ENCODE results near the gene GADL1.

GADL1 gene

GRCh38 chr3:30708472-30708871 is 186.0 kb downstream of the GADL1 start:
- TF ChIP-seq CTCF (IDR thresholded peaks at IDR 0.05; ENCODE audit: extremely low read depth, insufficient read depth, missing control alignments) = no peak
- in situ Hi-C loops (cut with MboI; ENCODE audit: low pct_unique_long_range_greater_than_20kb, low sequenced_read_pairs, unreplicated experiment) = no loop called here
- DNase-seq (ENCODE audit: low spot score) = no peak

DNA sequence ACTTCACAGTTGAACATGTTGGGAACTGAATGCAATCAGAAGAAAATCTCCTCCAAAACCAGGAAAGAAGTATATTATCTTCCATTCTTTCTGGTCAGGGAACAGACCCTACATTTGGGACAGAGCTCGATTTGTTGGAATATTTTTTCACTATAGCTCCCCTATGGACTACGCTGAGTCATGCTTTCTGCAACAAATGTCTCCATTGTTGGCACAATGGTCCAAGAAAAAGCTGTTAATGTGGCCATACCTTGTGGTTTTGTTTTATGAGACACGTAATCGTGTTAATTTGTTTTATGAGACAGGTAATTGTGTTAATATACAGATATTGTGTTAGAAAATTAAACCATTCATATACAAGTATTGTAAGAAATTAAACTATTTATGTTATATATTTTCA is 186.6 kb downstream of the GADL1 start:
- no peak for DNase-seq (ENCODE audit: low spot score)
- in situ Hi-C loops (cut with MboI; ENCODE audit: low pct_unique_long_range_greater_than_20kb, low sequenced_read_pairs, unreplicated experiment) = no loop called here
- TF ChIP-seq CTCF (IDR thresholded peaks at IDR 0.05; ENCODE audit: extremely low read depth, insufficient read depth, missing control alignments) = no peak

GRCh38 chr3:30704931-30705890 is 189.2 kb downstream of the GADL1 start:
- in situ Hi-C loops (cut with MboI; ENCODE audit: low pct_unique_long_range_greater_than_20kb, low sequenced_read_pairs, unreplicated experiment) = no loop called here
- no peak for DNase-seq (ENCODE audit: low spot score)
- TF ChIP-seq CTCF (IDR thresholded peaks at IDR 0.05; ENCODE audit: extremely low read depth, insufficient read depth, missing control alignments) = no peak

- TF ChIP-seq CTCF (IDR thresholded peaks at IDR 0.05; ENCODE audit: extremely low read depth, insufficient read depth, missing control alignments) = no peak
- DNase-seq (ENCODE audit: low spot score) = no peak
- in situ Hi-C loops (cut with MboI; ENCODE audit: low pct_unique_long_range_greater_than_20kb, low sequenced_read_pairs, unreplicated experiment) = no loop called here
Measured at GRCh38 chr3:30702828-30703397, 191.5 kb downstream of the GADL1 start.

DNA sequence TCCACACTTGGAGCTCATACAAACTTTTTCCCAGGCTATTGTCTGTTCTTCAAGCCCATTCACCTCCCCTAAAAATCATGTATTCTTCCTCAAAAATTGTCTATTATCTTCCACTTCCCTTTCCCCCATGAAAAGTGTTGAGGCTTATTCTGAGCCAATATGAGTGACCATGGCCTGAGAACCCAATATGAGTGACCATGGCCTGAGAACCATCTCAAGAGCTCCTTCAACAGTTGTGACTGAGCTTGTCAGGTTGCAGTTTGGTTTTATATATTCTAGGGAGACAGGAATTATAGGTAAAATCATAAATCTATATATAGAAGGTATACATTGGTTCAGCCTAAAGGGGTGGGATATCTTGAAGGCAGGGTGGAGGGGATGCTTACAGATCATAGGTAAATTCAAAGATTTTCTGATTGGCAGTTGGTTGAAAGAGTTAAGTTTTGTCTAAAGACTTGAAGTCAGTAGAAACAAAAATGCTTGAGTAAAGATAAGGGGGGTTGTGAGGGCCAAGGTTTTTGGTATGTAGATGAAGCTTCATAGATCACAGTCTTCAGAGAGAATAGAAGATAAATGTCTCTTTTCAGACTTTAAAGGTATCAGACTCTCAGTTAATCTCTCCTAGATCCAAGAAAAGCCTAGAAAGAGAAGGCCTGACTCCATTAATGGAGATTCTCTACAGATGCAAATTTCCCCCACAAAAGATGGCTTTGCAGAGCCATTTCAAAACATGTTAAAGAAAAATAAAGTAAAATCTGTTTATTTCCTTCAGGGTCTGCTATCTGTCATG is 192.2 kb downstream of the GADL1 start:
- in situ Hi-C loops (cut with MboI; ENCODE audit: low pct_unique_long_range_greater_than_20kb, low sequenced_read_pairs, unreplicated experiment) = no loop called here
- no peak for DNase-seq (ENCODE audit: low spot score)
- no peak for TF ChIP-seq CTCF (IDR thresholded peaks at IDR 0.05; ENCODE audit: extremely low read depth, insufficient read depth, missing control alignments)

DNA sequence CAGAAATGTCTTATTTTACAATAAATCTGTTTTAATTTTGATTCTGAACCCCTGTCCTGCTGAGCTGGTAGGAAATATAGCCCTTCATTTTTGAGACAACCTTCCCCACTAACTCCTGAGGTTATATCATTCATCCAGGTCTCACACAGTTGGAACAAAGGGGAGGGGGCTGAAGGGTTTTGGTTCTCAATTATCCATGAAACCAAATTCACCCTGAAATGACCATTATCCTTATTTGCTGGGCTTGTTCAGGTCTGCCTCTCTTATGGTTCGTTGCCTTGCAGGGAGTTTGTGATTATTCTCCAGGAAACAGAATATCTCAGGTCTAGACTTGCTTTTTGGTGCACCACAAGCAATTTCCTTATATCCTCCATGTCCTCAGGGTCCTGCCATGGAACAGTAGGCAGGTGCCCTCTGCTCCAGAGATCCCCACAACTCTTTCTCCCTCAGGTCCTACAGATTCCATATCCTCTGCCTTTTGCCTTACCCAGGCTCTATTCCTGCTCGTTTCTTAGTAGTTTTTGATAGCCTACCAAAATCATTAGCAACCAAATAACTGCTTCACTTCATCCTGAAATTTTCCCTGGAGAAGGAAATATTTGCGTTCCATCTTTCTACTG is 193.6 kb downstream of the GADL1 start:
- in situ Hi-C loops (cut with MboI; ENCODE audit: low pct_unique_long_range_greater_than_20kb, low sequenced_read_pairs, unreplicated experiment) = no loop called here
- TF ChIP-seq CTCF (IDR thresholded peaks at IDR 0.05; ENCODE audit: extremely low read depth, insufficient read depth, missing control alignments) = no peak
- DNase-seq (ENCODE audit: low spot score) = no peak
